HG02970 (cell line): ENCODE data around the gene GABPB2.

ENCODE experiments used
- ATAC-seq: cut with Tn5 transposase; IDR thresholded peaks from one replicate; pipeline ENCODE4 v1.9.1; 2021; ENCODE audit warnings: mild to moderate bottlenecking, moderate library complexity, moderate number of reproducible peaks; ENCODE audit not compliant: unreplicated experiment, low FRiP score

The GABPB2 gene

DNA sequence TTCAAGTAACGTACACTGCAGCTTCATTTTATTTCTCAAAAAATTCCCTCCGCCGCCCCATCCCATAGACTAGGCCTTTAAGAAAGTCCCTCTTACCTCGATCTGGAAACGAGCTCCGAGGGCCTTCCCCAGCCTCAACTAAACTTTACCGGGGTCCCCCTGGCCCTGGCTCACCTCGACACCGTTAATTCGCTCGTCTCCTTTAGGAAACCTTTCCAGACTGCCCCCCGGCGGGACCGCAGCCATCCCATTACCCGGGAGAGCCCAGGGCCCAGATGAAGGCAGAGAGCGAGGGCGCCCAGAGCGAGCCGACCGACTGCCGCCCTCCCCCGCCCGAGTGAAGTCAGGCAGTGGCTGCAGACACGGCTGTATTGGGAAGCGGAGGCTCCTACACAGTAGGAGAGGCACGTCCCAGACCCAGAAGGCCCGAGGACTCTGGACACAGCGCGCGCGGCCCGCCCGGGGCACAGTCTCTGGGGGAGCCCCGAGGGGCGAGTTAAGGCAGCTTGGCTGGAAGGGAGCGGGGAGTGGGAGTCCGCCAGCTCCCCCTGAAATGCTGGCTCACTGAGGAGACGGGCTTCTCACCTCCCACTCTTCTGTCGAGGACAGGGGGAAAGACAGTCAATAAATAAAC is 61.3 kb downstream of the GABPB2 start:
- no peak for ATAC-seq

DNA sequence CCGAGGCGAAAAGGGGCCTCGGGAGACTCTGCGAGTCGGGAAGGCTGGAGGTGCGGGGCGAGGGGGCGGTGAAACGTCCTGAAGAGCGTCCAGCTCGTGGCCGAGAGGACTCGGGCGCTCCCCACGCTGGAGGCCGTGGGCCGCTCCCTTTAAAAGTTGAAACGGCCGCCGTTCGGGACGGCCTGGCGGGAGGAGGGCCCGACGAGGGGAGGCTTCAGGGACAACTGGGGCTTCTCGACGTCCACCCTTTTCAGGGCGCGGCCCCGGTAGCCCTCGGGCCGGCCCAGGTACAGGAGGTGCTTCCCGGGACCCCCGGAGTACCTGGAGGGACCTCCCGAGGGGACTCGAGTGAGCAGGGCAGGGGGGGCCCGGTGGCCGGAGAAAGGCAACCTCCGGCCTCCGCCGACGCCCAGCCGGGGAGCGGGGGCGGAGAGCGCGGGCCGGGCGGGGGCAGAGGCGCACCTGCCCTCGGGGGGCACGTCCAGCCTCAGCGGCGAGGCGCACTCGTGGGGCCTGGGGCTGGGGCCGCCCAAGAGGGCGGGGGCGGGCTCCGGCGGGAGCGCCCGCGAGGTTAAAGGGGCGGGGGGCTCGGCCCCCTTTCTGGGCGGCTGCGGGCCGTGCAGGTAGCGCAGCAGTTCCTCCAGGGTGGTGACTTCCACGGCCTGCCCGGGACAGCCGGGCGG is 61.9 kb downstream of the GABPB2 start:
- no peak for ATAC-seq

DNA sequence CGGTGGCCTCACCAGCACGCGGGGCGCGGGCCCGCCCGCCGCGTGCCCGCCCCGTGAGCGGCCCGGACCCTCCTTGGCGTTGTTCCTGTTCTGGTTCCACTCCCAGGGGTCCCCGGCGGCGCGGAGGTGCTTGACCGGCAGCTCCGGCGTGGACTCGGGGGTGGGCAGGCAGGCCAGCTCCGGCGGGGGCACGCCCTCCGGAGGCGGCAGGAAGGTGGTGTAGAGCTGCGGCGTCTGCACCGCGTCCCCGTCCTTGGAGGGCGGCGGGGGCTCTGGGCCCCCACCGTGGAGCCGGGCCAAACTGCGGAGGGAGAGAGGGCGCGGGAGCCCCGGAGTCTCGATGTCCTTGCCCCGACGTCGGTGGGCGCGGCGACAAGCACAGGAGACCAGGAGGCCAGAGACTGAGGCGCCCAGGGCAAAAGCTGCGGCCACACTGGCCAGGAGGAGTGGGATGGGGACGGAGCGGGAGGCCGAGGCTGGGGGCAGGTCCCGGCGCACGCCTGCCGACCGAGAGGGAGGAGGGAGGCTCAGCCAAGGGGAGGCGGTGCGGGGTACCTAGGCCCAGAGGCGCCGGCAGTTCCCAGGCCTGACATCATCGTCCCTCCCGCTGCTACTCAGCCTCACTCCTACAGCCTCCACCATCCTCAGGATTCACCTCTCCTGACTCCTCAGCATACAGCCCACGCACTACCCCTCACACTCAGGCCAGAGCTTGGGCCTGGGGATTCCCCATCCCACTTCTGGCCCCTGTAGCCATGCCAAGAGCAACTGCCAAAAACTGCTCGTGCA is 62.7 kb downstream of the GABPB2 start:
- no peak for ATAC-seq

DNA sequence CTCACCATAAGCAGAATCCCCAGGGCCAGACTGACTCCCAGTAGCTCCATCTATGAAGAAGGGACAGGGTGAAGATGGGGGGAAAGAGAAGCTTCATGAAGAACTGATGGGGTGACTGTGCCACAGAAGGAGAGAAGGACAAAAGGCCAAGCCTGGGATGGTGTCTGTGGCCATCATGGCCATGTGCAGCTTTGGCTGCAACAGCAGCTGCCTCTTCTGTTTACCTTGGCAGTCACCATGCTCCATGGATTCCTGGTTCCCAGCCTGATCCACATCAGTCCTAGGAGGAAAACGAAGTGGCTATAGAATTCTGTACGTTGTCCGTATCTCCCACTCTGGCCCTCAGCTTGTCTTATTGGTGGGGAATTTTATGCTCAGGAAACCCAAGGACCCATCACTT is 63.8 kb downstream of the GABPB2 start:
- ATAC-seq, result no peak

DNA sequence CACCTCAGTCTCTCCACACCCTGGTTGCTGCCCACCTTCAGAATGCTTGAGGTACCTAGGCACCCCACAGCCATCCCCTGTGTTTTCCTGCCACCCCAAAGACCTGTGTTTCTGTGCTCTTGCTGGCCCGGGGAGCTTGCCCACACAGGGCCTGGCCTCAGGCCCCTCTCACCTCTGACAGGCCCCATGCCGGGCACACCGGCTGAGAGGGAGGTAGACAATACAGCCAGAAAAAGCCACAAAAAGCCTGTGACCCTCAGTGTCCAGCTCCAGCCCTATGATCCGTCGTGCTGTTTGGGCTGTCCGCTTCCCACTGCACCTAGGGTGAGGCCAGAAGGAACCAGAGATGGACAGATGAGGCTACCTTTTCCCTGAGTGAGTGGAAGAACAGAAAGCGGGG is 64.4 kb downstream of the GABPB2 start:
- ATAC-seq, result no peak

DNA sequence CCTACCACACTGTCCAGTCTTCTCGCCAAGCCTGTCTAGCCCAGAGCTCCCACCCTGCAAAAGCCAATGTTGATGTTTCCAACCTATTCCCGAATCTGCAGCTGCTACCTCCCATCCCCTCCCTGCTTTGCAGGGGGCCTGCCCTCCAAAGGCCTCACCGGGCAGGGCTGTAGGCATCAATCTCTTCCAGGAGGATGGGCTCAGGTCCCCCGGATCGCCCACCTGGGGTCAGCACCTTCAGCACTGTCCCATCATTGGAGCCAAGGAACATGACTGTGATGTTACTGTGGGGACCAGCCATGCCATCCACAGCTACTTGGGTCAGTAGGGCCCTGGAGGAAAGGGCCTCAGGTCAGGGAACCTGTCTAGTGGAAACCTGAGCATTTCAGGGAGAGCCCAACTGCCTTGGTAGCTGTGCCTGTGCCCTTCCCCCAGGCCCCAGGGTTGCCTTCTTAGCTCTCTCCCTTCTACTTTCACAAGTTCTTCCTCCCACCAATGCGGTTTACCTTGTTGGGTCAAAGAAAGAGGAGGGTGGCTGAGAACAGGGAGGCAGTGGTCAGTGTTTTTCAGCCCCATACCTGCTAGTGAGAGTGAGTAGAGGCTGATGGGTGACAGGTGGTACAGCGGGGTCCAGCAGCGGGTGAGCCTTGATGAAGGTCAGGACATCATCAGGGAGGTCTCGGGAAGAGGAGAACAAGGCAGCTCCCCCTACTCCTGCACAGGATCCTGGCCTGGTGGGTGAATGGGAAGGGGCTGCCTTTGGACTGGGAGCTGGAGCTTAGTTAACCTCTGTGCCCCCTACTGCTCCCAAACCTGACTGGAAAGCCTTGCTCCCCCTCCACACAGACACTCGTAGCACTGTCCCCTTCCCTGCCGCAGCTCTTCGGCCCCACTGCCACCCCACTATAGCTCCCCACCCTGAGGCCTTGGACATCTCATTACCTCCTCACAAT is 65.1 kb downstream of the GABPB2 start:
- ATAC-seq, result no peak

DNA sequence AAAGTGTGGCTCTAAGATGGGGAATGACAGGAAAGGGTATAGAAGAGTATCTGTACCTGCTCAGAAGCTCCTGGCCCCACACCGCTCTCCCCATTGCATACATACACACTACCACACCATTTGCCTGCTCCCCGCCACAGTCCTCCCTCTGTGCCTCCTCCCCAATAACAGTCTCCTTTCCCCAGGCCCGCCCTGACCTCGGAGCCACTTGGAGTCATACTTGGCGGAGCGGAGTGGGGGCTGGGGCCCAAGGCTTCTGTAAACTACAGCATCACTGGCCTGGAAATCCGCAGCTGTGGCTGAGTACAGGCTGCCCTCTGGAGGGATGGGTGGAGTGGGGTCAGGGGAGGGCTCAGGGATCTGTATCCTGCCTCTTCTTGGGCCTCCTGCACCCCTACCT is 67.2 kb downstream of the GABPB2 start:
- no peak for ATAC-seq

DNA sequence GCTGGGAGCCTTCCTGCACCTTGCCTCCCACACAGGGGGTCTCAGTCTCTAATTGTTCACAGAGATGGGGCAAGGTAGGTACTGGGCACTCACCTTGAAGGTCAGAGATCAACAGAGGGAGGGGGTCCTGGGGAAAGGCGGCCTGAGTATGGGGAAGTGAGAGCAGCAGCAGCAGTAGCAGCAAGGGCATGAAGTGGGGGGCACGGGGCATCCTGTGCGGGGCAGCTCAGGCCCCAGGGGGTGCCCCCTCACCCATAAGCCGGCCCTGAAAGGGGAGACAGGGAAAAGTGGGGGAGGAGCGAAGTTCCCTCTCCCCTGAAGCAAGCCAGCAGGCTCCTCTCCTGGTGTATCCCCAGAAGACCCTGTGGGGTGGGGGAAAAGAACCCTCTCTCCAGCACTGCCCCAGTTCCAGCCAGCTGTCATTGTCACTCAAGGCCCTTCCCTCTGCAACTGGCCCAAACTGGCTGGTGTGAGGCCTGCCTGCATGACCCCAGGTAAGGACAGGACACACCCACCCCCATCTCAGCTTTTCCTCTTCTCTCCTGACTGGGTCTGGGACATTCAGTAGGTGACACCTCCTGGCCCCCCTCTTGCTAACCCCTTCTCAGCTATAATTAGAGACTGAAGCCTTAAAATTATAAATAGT is 72.0 kb downstream of the GABPB2 start:
- no peak for ATAC-seq

DNA sequence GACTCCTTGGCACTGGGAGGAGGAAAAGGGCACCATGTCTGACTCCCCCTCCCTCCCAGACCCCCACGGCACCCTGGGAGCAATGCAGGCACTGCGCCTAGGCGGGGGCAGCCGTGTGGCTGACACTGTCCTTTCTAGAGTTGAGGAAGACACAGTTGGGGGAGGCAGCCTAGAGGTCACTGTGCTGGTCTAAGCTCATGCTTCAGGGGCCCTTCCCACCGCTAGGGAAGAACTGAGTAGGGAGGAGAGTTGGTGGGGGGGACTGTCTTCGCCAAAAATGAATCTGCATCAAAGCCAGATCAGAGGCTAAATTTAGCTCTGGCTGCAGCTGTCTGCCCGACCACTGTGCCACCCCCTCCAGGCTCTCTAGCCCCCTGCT is 72.5 kb downstream of the GABPB2 start:
- no peak for ATAC-seq

DNA sequence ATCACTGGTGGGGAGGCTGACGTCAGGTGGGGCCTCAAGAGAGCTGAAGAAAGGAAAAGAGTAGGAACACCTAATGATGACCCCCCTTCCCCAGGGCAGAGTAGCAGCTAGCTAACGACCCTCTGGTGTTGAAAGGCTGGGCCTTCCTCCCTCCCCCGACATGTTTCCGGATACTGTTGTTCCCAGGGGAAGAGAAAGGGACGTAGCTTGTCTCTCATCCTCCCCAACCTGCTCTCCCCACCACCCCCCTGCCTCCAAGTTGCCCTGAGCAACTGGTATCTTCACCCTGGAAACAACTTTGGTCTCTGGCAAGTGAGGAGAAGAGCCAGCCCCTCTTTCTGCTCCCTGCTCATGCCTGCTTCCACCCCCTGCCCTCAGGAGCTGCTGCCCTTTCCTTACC is 73.4 kb downstream of the GABPB2 start:
- ATAC-seq, result no peak

DNA sequence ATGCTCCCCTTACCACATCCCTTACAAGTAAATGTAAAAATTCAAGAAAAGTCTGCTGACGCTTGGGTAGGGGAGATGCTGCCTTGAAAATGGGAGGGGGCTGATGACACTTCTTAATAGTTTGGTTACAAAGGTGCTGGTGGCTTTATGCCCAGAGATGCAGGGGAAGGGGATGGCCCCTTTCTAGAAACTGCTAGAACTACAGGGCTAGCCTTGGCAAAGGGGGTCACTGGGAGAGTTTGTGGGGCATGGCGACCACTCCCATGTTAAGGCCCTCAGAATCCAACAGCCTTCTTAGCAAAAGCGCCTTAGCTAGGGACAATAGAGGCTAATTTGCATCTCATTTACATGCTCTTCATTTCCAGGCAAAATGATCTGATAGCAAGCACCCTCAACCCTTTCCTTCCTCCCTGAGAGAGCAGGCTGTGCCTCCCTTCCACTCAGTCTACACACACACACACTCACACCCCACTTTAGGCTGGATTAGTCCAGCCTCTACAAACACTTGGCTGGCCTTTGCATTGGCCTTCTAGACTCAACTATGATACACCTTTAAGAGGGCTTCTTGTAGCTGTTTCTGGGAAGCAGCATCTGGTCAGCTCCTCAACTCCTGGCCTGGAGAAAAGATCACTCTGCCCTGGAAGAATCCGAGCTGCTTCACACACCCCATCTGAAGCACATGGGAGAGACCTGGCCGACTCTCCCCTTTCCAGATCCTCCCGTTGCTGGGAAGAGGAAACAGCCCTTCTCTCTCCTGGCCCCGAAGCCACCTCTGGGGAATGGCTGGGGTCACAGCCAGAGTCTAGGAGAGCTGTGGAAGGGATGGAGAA is 74.1 kb downstream of the GABPB2 start:
- ATAC-seq, result no peak

DNA sequence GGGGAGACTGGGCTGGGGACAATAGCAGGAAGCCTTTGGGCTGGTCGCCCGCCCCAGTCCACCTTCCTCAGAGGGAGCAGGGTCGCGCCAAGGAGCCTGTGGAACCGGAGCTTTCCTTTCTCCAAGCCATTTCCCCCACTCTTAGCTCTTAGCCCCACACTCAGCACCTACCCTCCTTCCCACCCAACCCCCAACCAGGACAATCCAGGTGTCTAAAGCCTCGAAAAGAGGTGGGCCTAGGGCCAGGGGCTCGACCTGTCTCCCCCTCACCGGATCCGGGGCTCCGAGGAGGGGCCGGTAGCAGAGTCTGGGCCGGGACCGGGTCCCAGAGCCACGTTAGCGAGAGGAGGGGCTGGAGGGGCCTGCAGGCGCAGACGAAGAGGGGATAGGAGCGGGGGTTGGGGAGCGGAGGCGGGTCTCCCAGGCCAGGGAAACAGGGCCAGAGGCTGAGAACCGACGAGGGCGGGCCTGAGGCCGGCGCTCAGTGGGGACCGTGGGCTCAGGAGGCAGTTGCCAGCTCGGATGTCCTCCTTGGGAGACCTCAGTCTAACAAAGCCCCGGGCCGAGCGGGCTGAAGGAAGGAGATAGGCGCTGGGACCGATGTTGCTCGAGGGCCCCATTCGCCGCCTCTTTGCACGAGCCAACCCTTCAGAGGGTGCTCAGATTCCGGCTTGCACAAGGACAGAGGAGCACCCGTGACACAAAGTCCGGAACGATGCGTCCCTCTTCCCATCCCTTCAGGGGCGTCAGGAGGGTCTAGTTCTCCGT is 74.9 kb downstream of the GABPB2 start:
- no peak for ATAC-seq

DNA sequence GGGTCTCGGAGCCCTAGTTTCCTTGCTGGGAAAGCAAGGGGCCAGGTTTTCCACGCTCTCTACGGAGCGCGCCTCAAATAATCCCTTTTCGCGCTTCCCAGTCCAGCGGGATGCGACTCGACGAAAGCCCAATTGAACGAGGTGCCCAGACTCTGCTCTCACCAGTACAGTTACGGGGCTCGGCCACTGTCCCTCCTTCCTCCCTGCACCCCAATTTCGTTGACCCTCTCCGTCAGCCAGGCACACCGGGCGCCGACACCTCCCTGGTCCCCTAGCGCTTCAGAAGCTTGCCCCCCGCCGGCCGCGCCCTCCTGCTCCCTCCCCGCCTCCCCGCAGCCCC is 75.5 kb downstream of the GABPB2 start:
- ATAC-seq, result no peak

DNA sequence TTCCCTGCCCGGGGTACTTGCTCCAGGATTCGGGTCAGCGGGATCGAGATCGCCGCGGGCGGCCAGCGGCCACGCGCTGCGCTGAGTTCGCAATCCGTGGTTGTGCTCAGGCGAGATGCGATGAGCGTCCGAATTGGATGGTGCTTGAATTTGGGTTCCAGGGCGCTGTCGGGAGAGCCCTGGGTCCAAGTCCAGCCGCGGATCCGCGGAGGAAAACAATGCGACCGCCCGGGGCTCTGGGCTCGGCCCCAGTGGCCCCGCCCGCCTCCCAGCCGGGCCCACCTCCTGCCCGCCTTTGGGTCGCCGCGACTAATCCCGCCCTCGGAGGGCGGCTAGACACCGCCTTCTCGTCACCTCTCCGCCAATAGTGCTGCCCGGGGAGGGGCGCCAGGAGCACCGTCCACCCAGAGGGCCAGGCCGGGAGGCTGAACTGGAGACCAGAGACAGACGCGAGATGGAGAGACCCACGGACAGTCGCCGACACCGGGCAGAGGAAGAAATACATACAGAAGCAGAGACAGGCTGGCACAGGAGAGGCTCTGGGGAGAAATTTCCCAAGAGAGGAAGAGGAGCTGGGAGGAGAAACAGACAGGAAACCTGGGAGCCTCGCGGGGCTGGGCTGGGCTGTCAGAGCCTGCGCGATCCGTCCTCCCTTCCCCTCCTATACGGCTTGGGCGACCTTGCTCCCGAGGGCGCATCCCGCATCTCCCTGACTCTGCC is 76.0 kb downstream of the GABPB2 start, which contains the start of gene SEMA6C:
Gene SEMA6C (minus strand): TSS at position 220 of the 720 bp plus-strand sequence. CDS start 4,010 bp downstream, outside the sequence.
- ATAC-seq, result peak; percentile 86

DNA sequence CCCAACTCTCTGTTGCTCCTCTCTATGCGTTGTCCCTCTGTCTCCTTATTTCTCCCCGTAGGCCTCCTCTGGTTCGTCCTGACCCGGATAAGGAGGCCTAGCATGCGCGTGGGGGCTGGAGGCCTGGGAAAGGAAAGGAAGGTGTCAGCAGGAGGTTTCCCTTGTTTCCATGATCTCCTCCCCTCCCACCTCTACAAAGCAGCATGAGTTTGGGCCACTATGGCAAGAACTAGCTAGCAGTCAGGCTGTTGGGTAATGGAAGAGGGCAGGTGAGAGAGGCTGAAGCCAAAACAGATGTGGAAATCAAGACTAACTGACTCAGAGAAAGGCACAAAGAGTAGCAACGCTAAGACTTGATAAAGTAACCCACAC is 76.6 kb downstream of the GABPB2 start:
- no peak for ATAC-seq

DNA sequence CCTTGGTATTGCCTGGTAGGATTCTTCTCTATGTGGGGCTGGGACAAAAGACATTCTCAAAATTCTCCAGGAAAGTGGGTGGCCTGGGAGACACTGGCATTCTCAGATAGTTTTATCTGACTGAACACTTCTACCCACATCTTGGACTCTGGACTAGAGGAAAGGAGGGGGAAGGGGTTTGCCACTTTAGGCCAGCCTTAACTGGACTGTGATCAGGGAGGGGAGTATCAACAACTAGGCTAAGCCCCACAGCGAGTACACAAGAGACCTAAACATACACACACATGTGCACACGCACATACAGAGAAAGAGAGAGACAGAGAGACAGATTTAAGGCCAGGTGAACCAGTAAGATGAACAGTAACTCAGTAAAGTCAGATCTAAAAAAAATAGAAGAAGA is 77.1 kb downstream of the GABPB2 start:
- ATAC-seq, result no peak

DNA sequence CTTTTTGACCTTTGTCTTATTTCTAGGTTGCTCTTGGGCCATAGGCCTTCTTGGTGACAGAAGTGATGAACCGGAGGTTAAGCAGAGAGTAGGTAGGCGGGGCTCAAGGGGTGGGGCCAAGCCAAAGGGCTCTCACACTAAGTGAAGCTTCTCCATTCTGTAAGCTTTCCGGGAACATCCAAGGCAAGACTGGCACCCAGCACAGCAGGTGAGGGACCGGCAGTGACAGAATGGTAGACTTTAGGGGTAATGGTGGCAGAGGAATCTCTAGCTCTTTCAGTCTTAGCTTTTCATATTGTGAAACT is 85.9 kb downstream of the GABPB2 start, which contains the start of gene TNFAIP8L2:
Gene TNFAIP8L2 (plus strand): TSS at position 135 of the 305 bp plus-strand sequence. CDS start 2,049 bp downstream, outside the sequence.
- ATAC-seq, result peak; percentile 34

DNA sequence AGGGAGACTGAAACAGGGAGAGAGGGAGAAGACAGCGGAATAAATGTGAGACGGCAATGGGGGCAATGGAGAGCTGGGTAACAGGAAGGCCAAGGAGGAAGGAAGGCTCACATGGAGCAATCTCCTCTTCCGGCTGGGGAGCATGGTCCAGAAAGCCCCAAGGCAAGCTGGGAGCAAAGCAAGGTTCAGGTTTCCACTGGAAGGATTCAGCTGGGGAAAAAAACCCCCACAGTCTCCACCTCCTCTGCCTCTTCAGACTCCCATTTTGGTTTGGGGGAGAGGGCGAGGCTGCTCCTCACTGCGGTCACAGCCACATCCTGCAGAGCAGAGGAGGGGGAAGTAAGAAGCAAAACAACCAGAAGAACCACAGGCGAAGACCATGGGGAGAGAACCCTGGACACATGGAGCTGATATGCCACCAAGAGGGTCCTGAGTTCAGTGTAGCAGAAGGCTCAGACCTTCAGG is 86.5 kb downstream of the GABPB2 start:
- ATAC-seq, result no peak
